Esophagus squamous epithelium (tissue), 4 donors: ENCODE data around the gene SPATC1L.

Experiments used
- POLR2A ChIP-seq, 4 donors: fragments of 450-650 bp; IDR thresholded peaks; one replicate each; pipeline ENCODE4 v1.6.1; 2017; ENCODE audit warnings: antibody characterized with exemption in 4 of 4, mild to moderate bottlenecking in 4 of 4, moderate library complexity in 3 of 4
- TF ChIP-seq, protein P1 (sequence below), 6 experiments: fragments of 450-650 bp in 4 of 6; fragments of 200-600 bp in 2 of 6; sonication (generic) in 2 of 6; IDR thresholded peaks; one replicate each; pipeline ENCODE4 v1.5.1; 2016 to 2019; ENCODE audit warnings: antibody characterized with exemption in 6 of 6, mild to moderate bottlenecking in 4 of 6, moderate library complexity in 4 of 6

DNA sequence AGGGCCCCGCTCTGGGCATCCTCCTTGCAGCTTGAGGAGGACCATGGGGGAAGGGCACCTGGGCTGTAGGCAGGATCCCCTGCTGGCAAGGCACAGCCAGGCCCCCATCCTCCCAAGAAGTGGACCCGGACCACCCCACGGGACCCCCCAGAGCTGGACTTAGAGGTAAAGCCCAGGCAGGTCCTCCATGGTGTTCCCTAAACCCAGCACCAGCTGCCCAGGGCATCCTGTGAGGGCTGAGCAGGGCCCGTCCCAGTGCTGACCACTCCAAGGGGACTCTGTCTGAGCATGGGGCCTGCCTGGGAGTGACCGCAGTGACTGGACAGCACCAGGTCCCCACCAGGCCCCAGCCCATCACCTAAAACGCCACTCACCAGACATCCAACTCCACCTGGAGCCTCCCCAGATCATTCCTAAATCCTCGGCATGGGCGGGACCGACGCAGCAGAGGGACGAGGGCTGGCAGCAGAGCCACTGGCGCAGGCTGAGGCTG lies 65.1 kb downstream of the SPATC1L start:
- TF ChIP-seq, protein P1, sequence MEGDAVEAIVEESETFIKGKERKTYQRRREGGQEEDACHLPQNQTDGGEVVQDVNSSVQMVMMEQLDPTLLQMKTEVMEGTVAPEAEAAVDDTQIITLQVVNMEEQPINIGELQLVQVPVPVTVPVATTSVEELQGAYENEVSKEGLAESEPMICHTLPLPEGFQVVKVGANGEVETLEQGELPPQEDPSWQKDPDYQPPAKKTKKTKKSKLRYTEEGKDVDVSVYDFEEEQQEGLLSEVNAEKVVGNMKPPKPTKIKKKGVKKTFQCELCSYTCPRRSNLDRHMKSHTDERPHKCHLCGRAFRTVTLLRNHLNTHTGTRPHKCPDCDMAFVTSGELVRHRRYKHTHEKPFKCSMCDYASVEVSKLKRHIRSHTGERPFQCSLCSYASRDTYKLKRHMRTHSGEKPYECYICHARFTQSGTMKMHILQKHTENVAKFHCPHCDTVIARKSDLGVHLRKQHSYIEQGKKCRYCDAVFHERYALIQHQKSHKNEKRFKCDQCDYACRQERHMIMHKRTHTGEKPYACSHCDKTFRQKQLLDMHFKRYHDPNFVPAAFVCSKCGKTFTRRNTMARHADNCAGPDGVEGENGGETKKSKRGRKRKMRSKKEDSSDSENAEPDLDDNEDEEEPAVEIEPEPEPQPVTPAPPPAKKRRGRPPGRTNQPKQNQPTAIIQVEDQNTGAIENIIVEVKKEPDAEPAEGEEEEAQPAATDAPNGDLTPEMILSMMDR (IDR thresholded peaks at IDR 0.05) = no peak
- no peak for TF ChIP-seq POLR2A (IDR thresholded peaks at IDR 0.05)
